A549 (cell line): ENCODE measurements around the gene MNDA. TPM values are rescaled to one million over a fixed set of nuclear protein-coding genes. Genes with fewer than 3 reads are reported as not detected.

ENCODE experiments used
- ATAC-seq, 2 experiments: fragments of 200-7000 bp in 1 of 2; fragments of >200 bp in 1 of 2; cut with Nextera tagmentation in 1 of 2; cut with Tn5 transposase in 1 of 2; 3 replicates each; pipeline versions ENCODE4 v1.8.0 to v1.9.1; 2018 to 2020; ENCODE audit warnings: mild to moderate bottlenecking in 1 of 2, moderate library complexity in 1 of 2
- CTCF ChIA-PET: fragments of 300-600 bp; sonication (Branson Sonifier 250); formaldehyde crosslinking; extraction: SDS; loops from one replicate; lab custom pipeline; 2021; ENCODE audit warnings: antibody characterized with exemption, inconsistent platforms; lab: Yijun Ruan, JAX
- POLR2A ChIA-PET: fragments of 350-600 bp; formaldehyde crosslinking; extraction: SDS; loops from one replicate; lab custom pipeline; 2021; ENCODE audit warnings: antibody characterized with exemption, inconsistent platforms; lab: Yijun Ruan, JAX
- DNase-seq, 2 experiments: peaks; one replicate each; pipeline versions ENCODE4 v3.0.0 to v3.0.0-alpha.2; 2011 to 2016; ENCODE audit warnings: low read depth in 1 of 2, low spot score in 1 of 2
- FAIRE-seq: peaks from 2 replicates; lab custom pipeline; 2011; peaks lifted over from hg19 to GRCh38; lab: Jason Lieb, UNC
- H3K27ac ChIP-seq, 2 experiments: fragments of >200 bp; sonication (Bioruptor Twin); formaldehyde crosslinking; 3 replicates each; pipeline ENCODE4 v1.5.1; 2016 to 2017
- H3K4me1 ChIP-seq: fragments of >200 bp; sonication (Bioruptor Twin); formaldehyde crosslinking; 3 replicates; pipeline ENCODE4 v1.6.1; 2016
- H3K4me2 ChIP-seq: fragments of >200 bp; sonication (Bioruptor Twin); formaldehyde crosslinking; 3 replicates; pipeline ENCODE4 v1.6.1; 2016
- H3K4me3 ChIP-seq: fragments of >200 bp; sonication (Bioruptor Twin); formaldehyde crosslinking; 3 replicates; pipeline ENCODE4 v1.5.1; 2016
- H3K9me3 ChIP-seq: fragments of >200 bp; sonication (Bioruptor Twin); formaldehyde crosslinking; 3 replicates; pipeline ENCODE4 v1.6.1; 2016
- ATOH8 ChIP-seq: fragments of 250-450 bp; sonication (Bioruptor Pico); IDR thresholded peaks from 2 replicates; pipeline ENCODE4 v1.5.0; 2020; ENCODE audit warnings: low read depth, mild to moderate bottlenecking, moderate library complexity
- BCL3 ChIP-seq: fragments of >200 bp; sonication (Bioruptor Twin); formaldehyde crosslinking; IDR thresholded peaks from 3 replicates; pipeline ENCODE4 v1.6.1; 2016
- BHLHE40 ChIP-seq: IDR thresholded peaks from 2 replicates; pipeline ENCODE4 v1.6.1; 2012; ENCODE audit warnings: low read depth, low read length, inconsistent platforms
- E2F6 ChIP-seq: IDR thresholded peaks from 2 replicates; pipeline ENCODE4 v1.6.1; 2012; ENCODE audit warnings: low read depth, borderline replicate concordance
- EHMT2 ChIP-seq: fragments of 200-600 bp; sonication (generic); IDR thresholded peaks from 2 replicates; pipeline ENCODE4 v1.6.1; 2016; ENCODE audit warnings: antibody characterized with exemption, low read depth, mild to moderate bottlenecking, moderate library complexity
- FOSL2 ChIP-seq, 2 experiments: fragments of 450-650 bp in 1 of 2; fragments of >200 bp in 1 of 2; sonication (Bioruptor Twin) in 1 of 2; formaldehyde crosslinking; IDR thresholded peaks; 2 replicates each; pipeline versions ENCODE4 v1.5.0 to v1.6.1; 2016 to 2020; ENCODE audit warnings: mild to moderate bottlenecking in 1 of 2, moderate library complexity in 1 of 2
- HDAC2 ChIP-seq: fragments of 200-600 bp; sonication (generic); IDR thresholded peaks from 2 replicates; pipeline ENCODE4 v1.6.1; 2016
- HEYL ChIP-seq: fragments of 250-450 bp; sonication (Bioruptor Pico); IDR thresholded peaks from 2 replicates; pipeline ENCODE4 v1.8.0; 2021; ENCODE audit warnings: mild to moderate bottlenecking, moderate library complexity
- JUNB ChIP-seq: fragments of >200 bp; sonication (Bioruptor Twin); formaldehyde crosslinking; IDR thresholded peaks from 2 replicates; pipeline ENCODE4 v1.6.1; 2016
- NR3C1 ChIP-seq: fragments of >200 bp; sonication (Bioruptor Twin); formaldehyde crosslinking; IDR thresholded peaks from 3 replicates; pipeline ENCODE4 v1.6.1; 2017
- RARB ChIP-seq: fragments of 250-450 bp; sonication (Bioruptor Pico); IDR thresholded peaks from 2 replicates; pipeline ENCODE4 v1.8.0; 2021; ENCODE audit warnings: mild to moderate bottlenecking, moderate library complexity
- SREBF2 ChIP-seq: fragments of 450-650 bp; IDR thresholded peaks from 2 replicates; pipeline ENCODE4 v1.6.1; 2014; ENCODE audit warnings: mild to moderate bottlenecking, moderate library complexity
- TFCP2L1 ChIP-seq: fragments of 250-450 bp; sonication (Bioruptor Pico); IDR thresholded peaks from 2 replicates; pipeline ENCODE4 v1.5.0; 2021; ENCODE audit warnings: mild to moderate bottlenecking
- ZC3H11A ChIP-seq: fragments of 450-650 bp; IDR thresholded peaks from 2 replicates; pipeline ENCODE4 v1.6.1; 2014; ENCODE audit warnings: antibody characterized with exemption, mild to moderate bottlenecking
- WGBS: methylation state at CpG from one replicate; pipeline ENCODE4 v1.1.6; 2017; ENCODE audit errors: missing lambda C conversion rate; 5-methylcytosine and 5-hydroxymethylcytosine counted together
- polyA plus RNA-seq, 4 experiments: library from polyadenylated mRNA; depleted of rRNA in 3 of 4; stranded (reverse); fragments of >200 nt; fragmentation: RNase III in 1 of 4; extraction: RNeasy Plus Mini Kit Qiagen cat#74134 plus additional on column Dnase treatment in 1 of 4; gene quantifications; 2 replicates in 3 of 4; 3 replicates in 1 of 4; pipeline ENCODE4 v1.2.3, GENCODE V29; 2011 to 2017
- TF ChIP-seq, protein P1 (sequence below): fragments of 250-450 bp; sonication (Bioruptor Pico); IDR thresholded peaks from 2 replicates; pipeline ENCODE4 v1.5.0; 2021; ENCODE audit warnings: mild to moderate bottlenecking, moderate library complexity, borderline replicate concordance
- TF ChIP-seq, protein P2 (sequence below): IDR thresholded peaks from 2 replicates; pipeline ENCODE4 v1.6.1; 2012
- TF ChIP-seq, protein P3 (sequence below): IDR thresholded peaks from 2 replicates; pipeline ENCODE4 v1.6.1; 2012

The MNDA gene
- polyA plus RNA-seq, 2 of the 4 experiments (the other 2 are of a cell fraction), result not detected

DNA sequence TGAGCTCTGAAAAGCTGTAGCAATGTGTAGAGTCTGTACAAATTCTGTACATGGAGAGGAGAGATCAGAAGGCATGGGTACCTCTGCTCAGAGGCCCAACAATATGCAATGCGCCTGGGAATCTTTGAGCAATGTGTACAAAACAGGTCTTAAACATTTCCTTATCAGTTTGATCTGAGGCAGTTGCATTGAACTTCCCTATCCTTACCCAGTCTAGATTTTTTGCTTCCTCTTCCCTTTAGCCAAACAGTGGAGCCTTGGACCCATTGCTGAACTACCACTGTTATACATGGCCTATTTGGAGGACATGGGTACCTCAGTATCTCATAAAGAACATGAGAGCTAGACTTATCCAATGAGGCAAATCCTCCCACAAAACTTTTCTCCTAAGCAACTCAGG lies 12.6 kb upstream of the MNDA start:
- Histone ChIP-seq H3K4me1 (no peaks in the 10 kb centered on the region), H3K27ac (no peak overlapping the region), H3K9me3 (no peaks in the 10 kb centered on the region), H3K4me2 (no peak overlapping the region), H3K4me3 (no peak overlapping the region)
- ChIA-PET CTCF (no interaction called here), POLR2A (no interaction called here)
- no peak for DNase-seq
- TF ChIP-seq JUNB (no peak), E2F6 (no peak), BCL3 (no peak), ZC3H11A (no peak), FOSL2 (IDR thresholded peaks at IDR 0.05) (no peak), FOSL2 (CRISPR knock-in tag; IDR thresholded peaks at IDR 0.05) (no peak), HEYL (CRISPR knock-in tag) (no peak), ATOH8 (CRISPR knock-in tag) (no peak), BHLHE40 (no peak), NR3C1 (no peak), SREBF2 (no peak), HDAC2 (no peak), RARB (CRISPR knock-in tag) (no peak)
- TF ChIP-seq, protein P1, sequence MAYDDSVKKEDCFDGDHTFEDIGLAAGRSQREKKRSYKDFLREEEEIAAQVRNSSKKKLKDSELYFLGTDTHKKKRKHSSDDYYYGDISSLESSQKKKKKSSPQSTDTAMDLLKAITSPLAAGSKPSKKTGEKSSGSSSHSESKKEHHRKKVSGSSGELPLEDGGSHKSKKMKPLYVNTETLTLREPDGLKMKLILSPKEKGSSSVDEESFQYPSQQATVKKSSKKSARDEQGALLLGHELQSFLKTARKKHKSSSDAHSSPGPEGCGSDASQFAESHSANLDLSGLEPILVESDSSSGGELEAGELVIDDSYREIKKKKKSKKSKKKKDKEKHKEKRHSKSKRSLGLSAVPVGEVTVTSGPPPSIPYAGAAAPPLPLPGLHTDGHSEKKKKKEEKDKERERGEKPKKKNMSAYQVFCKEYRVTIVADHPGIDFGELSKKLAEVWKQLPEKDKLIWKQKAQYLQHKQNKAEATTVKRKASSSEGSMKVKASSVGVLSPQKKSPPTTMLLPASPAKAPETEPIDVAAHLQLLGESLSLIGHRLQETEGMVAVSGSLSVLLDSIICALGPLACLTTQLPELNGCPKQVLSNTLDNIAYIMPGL (CRISPR knock-in tag), result no peak
- TF ChIP-seq, protein P2, sequence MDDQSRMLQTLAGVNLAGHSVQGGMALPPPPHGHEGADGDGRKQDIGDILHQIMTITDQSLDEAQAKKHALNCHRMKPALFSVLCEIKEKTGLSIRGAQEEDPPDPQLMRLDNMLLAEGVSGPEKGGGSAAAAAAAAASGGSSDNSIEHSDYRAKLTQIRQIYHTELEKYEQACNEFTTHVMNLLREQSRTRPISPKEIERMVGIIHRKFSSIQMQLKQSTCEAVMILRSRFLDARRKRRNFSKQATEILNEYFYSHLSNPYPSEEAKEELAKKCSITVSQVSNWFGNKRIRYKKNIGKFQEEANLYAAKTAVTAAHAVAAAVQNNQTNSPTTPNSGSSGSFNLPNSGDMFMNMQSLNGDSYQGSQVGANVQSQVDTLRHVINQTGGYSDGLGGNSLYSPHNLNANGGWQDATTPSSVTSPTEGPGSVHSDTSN, result no peak
- TF ChIP-seq, protein P3, sequence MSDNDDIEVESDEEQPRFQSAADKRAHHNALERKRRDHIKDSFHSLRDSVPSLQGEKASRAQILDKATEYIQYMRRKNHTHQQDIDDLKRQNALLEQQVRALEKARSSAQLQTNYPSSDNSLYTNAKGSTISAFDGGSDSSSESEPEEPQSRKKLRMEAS, result no peak
- ATAC-seq, result no peak
- 0% methylated on average over 1 of the region's 1 CpG for WGBS
- FAIRE-seq, result no peak

DNA sequence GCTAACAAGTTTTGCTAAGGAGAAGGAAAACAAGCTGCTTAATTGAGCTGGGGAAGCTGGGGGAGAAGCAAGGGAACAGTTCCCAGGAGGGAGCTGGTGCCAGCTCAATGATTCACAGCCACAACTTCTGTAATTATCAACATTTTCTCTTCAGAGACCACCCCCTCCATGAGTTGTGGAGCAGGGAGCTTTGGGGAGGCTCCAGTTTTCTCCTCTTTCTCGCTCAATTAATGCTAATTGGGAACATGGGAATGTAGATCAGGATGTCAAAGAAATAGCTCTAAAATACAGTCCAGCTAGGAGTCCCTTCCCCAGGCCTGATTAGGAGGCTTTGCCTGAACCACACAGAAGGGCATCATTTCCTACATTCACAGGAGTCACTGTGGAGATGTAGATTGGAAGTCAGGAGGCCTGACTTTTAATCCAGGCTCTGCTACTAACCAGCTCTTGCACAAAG lies 12.1 kb upstream of the MNDA start:
- WGBS, result 0% methylated on average over 1 of the region's 1 CpG
- Histone ChIP-seq H3K4me2 (no peak overlapping the region), H3K4me1 (no peaks in the 10 kb centered on the region), H3K9me3 (no peaks in the 10 kb centered on the region), H3K4me3 (no peak overlapping the region), H3K27ac (no peak overlapping the region)
- no peak for ATAC-seq
- TF ChIP-seq TFCP2L1 (CRISPR knock-in tag), result no peak
- TF ChIP-seq EHMT2, result no peak
- CTCF ChIA-PET, result interaction anchor here (0.7 kb wide), 1 partner anchor 18 kb away, joined by 4 read pairs; no protein-coding TSS in a partner anchor
- POLR2A ChIA-PET, result no interaction called here
- no peak for FAIRE-seq
- DNase-seq, result no peak
